Activated B cell treated with CpG ODN at 0.5 μM for 24 hours (primary cell): ENCODE results near the gene SLC39A12. TPM values are rescaled to one million over a fixed set of nuclear protein-coding genes. Genes with fewer than 3 reads are reported as not detected.

Experiments
- ATAC-seq: fragments of 200-7000 bp; cut with Tn5 transposase; one replicate; pipeline ENCODE4 v1.10.0; 2021; ENCODE audit warnings: low read depth, mild to moderate bottlenecking, moderate library complexity
- CTCF ChIA-PET: fragments of 350-600 bp; sonication (Branson Sonifier 250); formaldehyde crosslinking; loops from one replicate; lab custom pipeline; 2021; ENCODE audit warnings: antibody characterized with exemption; lab: Charles Lee
- POLR2A ChIA-PET: fragments of 350-600 bp; sonication (Branson Sonifier 250); formaldehyde crosslinking; loops from one replicate; lab custom pipeline; 2021; ENCODE audit warnings: antibody characterized with exemption; lab: Charles Lee
- DNase-seq: peaks from one replicate; pipeline ENCODE4 v3.0.0; 2022
- H3K27ac Mint-ChIP-seq: one replicate; pipeline ENCODE4 v1.8.0; 2020; ENCODE audit warnings: mixed read lengths
- H3K27me3 Mint-ChIP-seq: one replicate; pipeline ENCODE4 v1.8.0; 2021; ENCODE audit warnings: mixed read lengths
- H3K36me3 Mint-ChIP-seq: one replicate; pipeline ENCODE4 v1.8.0; 2021; ENCODE audit warnings: low read depth, mixed read lengths
- H3K4me1 Mint-ChIP-seq: one replicate; pipeline ENCODE4 v1.8.0; 2021; ENCODE audit warnings: mixed read lengths
- H3K4me3 Mint-ChIP-seq: one replicate; pipeline ENCODE4 v1.8.0; 2020; ENCODE audit warnings: mild to moderate bottlenecking, mixed read lengths
- H3K9me3 Mint-ChIP-seq: one replicate; pipeline ENCODE4 v1.8.0; 2020; ENCODE audit warnings: mixed read lengths
- intact Hi-C: fragments of 100-400 bp; cut with micrococcal nuclease; formaldehyde crosslinking; loops from one replicate; pipeline ENCODE4 v1.15.1; 2024
- total RNA-seq: library from RNA; stranded (reverse); gene quantifications from 2 replicates; pipeline ENCODE4 v1.2.3, GENCODE V29; 2022
- TF ChIP-seq, protein P1 (sequence below): fragments of 200-600 bp; IDR thresholded peaks from one replicate; pipeline ENCODE4 v1.8.0; 2022; ENCODE audit warnings: antibody characterized with exemption, mild to moderate bottlenecking

Gene SLC39A12
- total RNA-seq, 1 donor from 2014 or later: not detected

GRCh38 chr10:17992266-17992665 lies 40.5 kb downstream of the SLC39A12 start:
- Mint-ChIP-seq H3K4me3 (no peak overlapping the region), H3K4me1 (peaks cover 24% of the 10 kb centered on the region), H3K9me3 (no peaks in the 10 kb centered on the region), H3K36me3 (no peaks in the 10 kb centered on the region), H3K27me3 (no peaks in the 10 kb centered on the region), H3K27ac (no peak overlapping the region)
- intact Hi-C loops: no loop called here
- POLR2A ChIA-PET: no interaction called here
- DNase-seq: no peak
- ATAC-seq: no peak
- CTCF ChIA-PET: no interaction called here
- TF ChIP-seq, protein P1, sequence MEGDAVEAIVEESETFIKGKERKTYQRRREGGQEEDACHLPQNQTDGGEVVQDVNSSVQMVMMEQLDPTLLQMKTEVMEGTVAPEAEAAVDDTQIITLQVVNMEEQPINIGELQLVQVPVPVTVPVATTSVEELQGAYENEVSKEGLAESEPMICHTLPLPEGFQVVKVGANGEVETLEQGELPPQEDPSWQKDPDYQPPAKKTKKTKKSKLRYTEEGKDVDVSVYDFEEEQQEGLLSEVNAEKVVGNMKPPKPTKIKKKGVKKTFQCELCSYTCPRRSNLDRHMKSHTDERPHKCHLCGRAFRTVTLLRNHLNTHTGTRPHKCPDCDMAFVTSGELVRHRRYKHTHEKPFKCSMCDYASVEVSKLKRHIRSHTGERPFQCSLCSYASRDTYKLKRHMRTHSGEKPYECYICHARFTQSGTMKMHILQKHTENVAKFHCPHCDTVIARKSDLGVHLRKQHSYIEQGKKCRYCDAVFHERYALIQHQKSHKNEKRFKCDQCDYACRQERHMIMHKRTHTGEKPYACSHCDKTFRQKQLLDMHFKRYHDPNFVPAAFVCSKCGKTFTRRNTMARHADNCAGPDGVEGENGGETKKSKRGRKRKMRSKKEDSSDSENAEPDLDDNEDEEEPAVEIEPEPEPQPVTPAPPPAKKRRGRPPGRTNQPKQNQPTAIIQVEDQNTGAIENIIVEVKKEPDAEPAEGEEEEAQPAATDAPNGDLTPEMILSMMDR: no peak

- Mint-ChIP-seq H3K4me3 (no peak overlapping the region), H3K9me3 (no peaks in the 10 kb centered on the region), H3K36me3 (no peaks in the 10 kb centered on the region), H3K27me3 (no peaks in the 10 kb centered on the region), H3K27ac (no peak overlapping the region), H3K4me1 (peaks cover 25% of the 10 kb centered on the region)
- ATAC-seq: no peak
- no peak for DNase-seq
- CTCF ChIA-PET: no interaction called here
- intact Hi-C loops: no loop called here
- POLR2A ChIA-PET: no interaction called here
- TF ChIP-seq, protein P1: no peak
Observed at GRCh38 chr10:17993361-17993760, 41.6 kb downstream of the SLC39A12 start.

- intact Hi-C loops: no loop called here
- TF ChIP-seq, protein P1: no peak
- Mint-ChIP-seq H3K4me1 (peaks cover 7% of the 10 kb centered on the region), H3K27me3 (no peaks in the 10 kb centered on the region), H3K4me3 (no peak overlapping the region), H3K27ac (no peak overlapping the region), H3K9me3 (no peaks in the 10 kb centered on the region), H3K36me3 (no peaks in the 10 kb centered on the region)
- CTCF ChIA-PET: no interaction called here
- POLR2A ChIA-PET: no interaction called here
- DNase-seq: no peak
- no peak for ATAC-seq
Observed at GRCh38 chr10:18000601-18001000, 48.9 kb downstream of the SLC39A12 start.

DNA sequence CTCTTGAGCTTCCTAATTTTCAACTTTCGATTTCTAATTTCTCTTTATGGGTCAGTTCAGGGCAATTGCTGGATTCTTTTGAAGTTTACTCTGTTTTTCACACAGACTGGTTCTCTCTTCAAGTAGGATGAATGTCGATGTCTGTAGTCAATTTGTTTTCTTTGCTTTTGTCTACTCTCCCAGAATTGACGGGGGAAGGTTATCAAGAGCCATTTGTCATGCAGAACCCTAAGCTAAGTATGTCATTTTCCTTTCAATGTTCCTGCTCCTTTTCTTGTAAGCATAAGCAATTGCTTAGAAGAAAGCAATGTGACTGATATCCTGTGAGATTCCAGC lies 53.7 kb downstream of the SLC39A12 start:
- Mint-ChIP-seq H3K36me3 (no peaks in the 10 kb centered on the region), H3K27ac (no peak overlapping the region), H3K9me3 (no peaks in the 10 kb centered on the region), H3K27me3 (peaks cover 2% of the 10 kb centered on the region), H3K4me1 (peaks cover 4% of the 10 kb centered on the region), H3K4me3 (no peak overlapping the region)
- TF ChIP-seq, protein P1: no peak
- intact Hi-C loops: no loop called here
- ATAC-seq (no peak), DNase-seq (no peak)
- POLR2A ChIA-PET: no interaction called here
- CTCF ChIA-PET: no interaction called here

- no peak overlapping the region for H3K27ac Mint-ChIP-seq
- TF ChIP-seq, protein P1: no peak
Observed at GRCh38 chr10:18005781-18006456, 54.2 kb downstream of the SLC39A12 start.

More at GRCh38 chr10:18005781-18006456, 54.2 kb downstream of the SLC39A12 start:
- ATAC-seq: no peak
- peaks cover 6% of the 10 kb centered on the region for H3K27me3 Mint-ChIP-seq
- ChIA-PET POLR2A (no interaction called here), CTCF (no interaction called here)
- DNase-seq: no peak
- H3K4me1 Mint-ChIP-seq: peaks cover 4% of the 10 kb centered on the region
- H3K4me3 Mint-ChIP-seq: no peak overlapping the region
- no peaks in the 10 kb centered on the region for H3K36me3 Mint-ChIP-seq
- intact Hi-C loops: no loop called here
- H3K9me3 Mint-ChIP-seq: no peaks in the 10 kb centered on the region
